Ascending aorta (tissue), 2 donors: ENCODE results near the gene CD200. TPM values are rescaled to one million over a fixed set of nuclear protein-coding genes. Genes with fewer than 3 reads are reported as not detected.

Source experiments
- DNase-seq, 2 donors: peaks; one replicate each; pipeline ENCODE4 v3.0.0-alpha.2; 2019; ENCODE audit warnings: low spot score in 2 of 2
- H3K27ac ChIP-seq, 2 donors: fragments of 200-600 bp; sonication (generic); one replicate each; pipeline ENCODE4 v1.5.1; 2016 to 2017; ENCODE audit warnings: mild to moderate bottlenecking in 1 of 2
- H3K27me3 ChIP-seq: fragments of 200-600 bp; sonication (generic); one replicate; pipeline ENCODE4 v1.5.1; 2017
- H3K36me3 ChIP-seq, 2 donors: fragments of 200-600 bp; sonication (generic); one replicate each; pipeline ENCODE4 v1.5.1; 2016
- H3K4me1 ChIP-seq, 2 donors: fragments of 200-600 bp; sonication (generic); one replicate each; pipeline ENCODE4 v1.5.1; 2016 to 2017; ENCODE audit warnings: mild to moderate bottlenecking in 1 of 2
- H3K4me3 ChIP-seq, 2 donors: fragments of 200-600 bp; sonication (generic); one replicate each; pipeline ENCODE4 v1.5.1; 2016 to 2017; ENCODE audit warnings: mild to moderate bottlenecking in 1 of 2
- H3K9me3 ChIP-seq, 2 donors: fragments of 200-600 bp; sonication (generic); one replicate each; pipeline ENCODE4 v1.5.1; 2016
- CTCF ChIP-seq, 3 experiments: fragments of 200-600 bp in 2 of 3; fragments of 450-650 bp in 1 of 3; sonication (generic) in 2 of 3; IDR thresholded peaks; one replicate each; pipeline ENCODE4 v1.5.1; 2016 to 2019; ENCODE audit warnings: antibody characterized with exemption in 3 of 3, mild to moderate bottlenecking in 1 of 3, moderate library complexity in 1 of 3
- intact Hi-C: fragments of 100-400 bp; cut with DNase I; formaldehyde crosslinking; loops from one replicate; pipeline ENCODE4 v1.15.1; 2023
- total RNA-seq: library from RNA; depleted of rRNA; stranded (reverse); fragments of >200 nt; gene quantifications from one replicate; pipeline ENCODE4 v1.1.0, GENCODE V29; 2016

Gene CD200
- total RNA-seq, 1 donor from 2014 or later: 3.6 TPM

DNA sequence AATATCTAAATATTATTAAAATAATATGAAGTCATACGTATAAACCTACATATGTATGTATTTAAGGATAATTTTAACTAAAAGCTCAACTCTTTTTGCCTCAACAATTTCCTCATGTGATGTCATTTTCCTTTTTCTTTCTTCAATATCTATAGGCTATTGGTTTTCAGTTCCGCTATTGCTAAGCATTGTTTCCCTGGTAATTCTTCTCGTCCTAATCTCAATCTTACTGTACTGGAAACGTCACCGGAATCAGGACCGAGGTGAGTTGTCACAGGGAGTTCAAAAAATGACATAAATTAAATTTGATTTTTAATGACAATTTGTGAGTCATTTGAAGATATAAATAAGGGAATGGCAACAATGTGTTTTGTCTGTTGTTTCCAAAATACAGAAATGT lies 16.6 kb downstream of the CD200 start:
- H3K4me1 ChIP-seq: peaks cover 0 to 12% of the 10 kb centered on the region in 2 donors
- no peaks in the 10 kb centered on the region for H3K27me3 ChIP-seq
- no peak for TF ChIP-seq CTCF (IDR thresholded peaks at IDR 0.05)
- H3K4me3 ChIP-seq: no peak overlapping the region
- no peak overlapping the region for H3K27ac ChIP-seq
- DNase-seq: no peak
- no peaks in the 10 kb centered on the region for H3K9me3 ChIP-seq
- peaks cover 25 to 49% of the 10 kb centered on the region in 2 donors for H3K36me3 ChIP-seq
- intact Hi-C loops: no loop called here

- peak overlapping the region; percentile 30 to 63 for H3K27ac ChIP-seq
- no peak for TF ChIP-seq CTCF (IDR thresholded peaks at IDR 0.05)
- intact Hi-C loops: no loop called here
- DNase-seq: no peak
- H3K36me3 ChIP-seq: peaks cover 23 to 43% of the 10 kb centered on the region in 2 donors
- H3K4me3 ChIP-seq: no peak overlapping the region
- H3K9me3 ChIP-seq: no peaks in the 10 kb centered on the region
- peaks cover 0 to 12% of the 10 kb centered on the region in 2 donors for H3K4me1 ChIP-seq
- H3K27me3 ChIP-seq: no peaks in the 10 kb centered on the region
Observed at GRCh38 chr3:112350018-112350810, 17.3 kb downstream of the CD200 start.

DNA sequence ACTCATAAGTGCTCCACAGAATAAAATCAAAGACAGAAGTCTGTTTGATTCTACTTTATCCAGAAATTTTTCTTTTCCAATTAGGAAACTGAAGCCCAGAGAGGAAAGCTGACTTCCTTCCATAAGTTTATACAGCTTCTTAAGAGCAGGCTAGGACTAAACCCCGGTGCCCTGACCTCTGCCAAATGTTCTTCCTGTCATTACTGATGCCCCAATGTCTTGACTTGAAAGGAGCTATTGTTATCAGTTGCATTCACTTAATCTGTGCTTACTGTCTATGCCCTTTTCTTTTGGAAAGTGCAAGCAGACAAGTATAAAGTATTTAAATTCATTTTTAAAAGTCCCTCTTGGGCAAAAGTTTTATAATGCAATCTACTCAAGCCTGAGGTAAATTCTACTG lies 18.1 kb downstream of the CD200 start:
- Histone ChIP-seq H3K27ac (peak overlapping the region; percentile 59 to 63), H3K36me3 (peaks cover 17 to 34% of the 10 kb centered on the region in 2 donors), H3K27me3 (no peaks in the 10 kb centered on the region), H3K4me3 (no peak overlapping the region), H3K4me1 (peaks cover 0 to 9% of the 10 kb centered on the region in 2 donors), H3K9me3 (no peaks in the 10 kb centered on the region)
- TF ChIP-seq CTCF (IDR thresholded peaks at IDR 0.05): no peak
- DNase-seq: no peak
- intact Hi-C loops: no loop called here

DNA sequence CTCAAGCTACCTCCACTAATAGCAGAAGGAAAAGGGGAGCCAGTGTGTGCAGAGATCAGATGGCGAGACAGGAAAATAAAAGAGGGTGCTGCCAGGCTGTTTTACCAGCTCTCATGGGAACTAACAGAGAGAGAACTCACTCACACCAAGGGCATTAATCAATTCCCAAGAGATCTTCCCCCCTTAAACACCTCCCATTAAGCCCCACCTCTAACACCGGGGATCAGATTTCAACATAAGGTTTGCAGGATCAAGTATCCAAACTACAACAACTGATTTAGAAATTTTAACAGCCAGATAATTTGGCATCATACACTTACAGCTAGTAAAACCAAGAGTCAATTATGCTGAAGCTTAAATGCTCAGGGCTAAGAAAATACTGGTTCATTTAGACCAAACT lies 18.9 kb downstream of the CD200 start:
- Histone ChIP-seq H3K4me1 (peaks cover 0 to 9% of the 10 kb centered on the region in 2 donors), H3K36me3 (peaks cover 10 to 34% of the 10 kb centered on the region in 2 donors), H3K4me3 (no peak overlapping the region), H3K9me3 (no peaks in the 10 kb centered on the region), H3K27ac (peak overlapping the region; percentile 59 to 63), H3K27me3 (no peaks in the 10 kb centered on the region)
- no peak for TF ChIP-seq CTCF (IDR thresholded peaks at IDR 0.05)
- intact Hi-C loops: no loop called here
- DNase-seq: no peak

- H3K36me3 ChIP-seq: peaks cover 4 to 26% of the 10 kb centered on the region in 2 donors
- peak overlapping the region; percentile 59 to 63 for H3K27ac ChIP-seq
- TF ChIP-seq CTCF (IDR thresholded peaks at IDR 0.05): no peak
- intact Hi-C loops: no loop called here
- no peaks in the 10 kb centered on the region for H3K27me3 ChIP-seq
- peaks cover 0 to 9% of the 10 kb centered on the region in 2 donors for H3K4me1 ChIP-seq
- H3K9me3 ChIP-seq: no peaks in the 10 kb centered on the region
- no peak overlapping the region for H3K4me3 ChIP-seq
- DNase-seq: no peak
Observed at GRCh38 chr3:112352720-112353119, 19.8 kb downstream of the CD200 start.
